Left forelimb (tissue), 1 donor: ENCODE data around the gene CATSPERB.
"Not testable (repeated sequence)": the region's sequence is repeated elsewhere in the genome, so short reads cannot be mapped to it uniquely, and the experiment has no call there.

Experiments
- DNase-seq: peaks from one replicate; pipeline ENCODE4 v3.0.0-alpha.2; 2018; ENCODE audit warnings: low spot score

Gene CATSPERB

GRCh38 chr14:91667101-91667500 is 64.8 kb downstream of the CATSPERB start:
- DNase-seq = not testable (repeated sequence)

DNA sequence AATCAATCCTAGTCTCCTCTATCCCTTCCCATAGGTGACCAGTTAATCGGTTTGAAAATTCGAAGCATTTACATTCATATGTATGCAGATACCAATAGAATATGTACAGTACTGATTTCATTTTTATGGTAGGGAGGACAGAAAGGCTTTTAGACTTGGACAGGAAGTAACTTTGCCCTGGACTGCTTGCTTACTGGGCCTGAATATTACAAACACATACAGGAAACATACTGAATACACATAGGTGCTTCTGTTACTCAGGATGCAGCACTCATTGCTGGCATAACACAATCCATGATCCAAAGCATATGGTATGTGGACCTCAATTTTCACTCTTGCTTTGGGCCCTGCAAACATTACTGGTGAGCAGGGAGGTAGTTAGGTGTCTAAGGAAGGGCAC is 71.1 kb downstream of the CATSPERB start:
- no peak for DNase-seq

DNA sequence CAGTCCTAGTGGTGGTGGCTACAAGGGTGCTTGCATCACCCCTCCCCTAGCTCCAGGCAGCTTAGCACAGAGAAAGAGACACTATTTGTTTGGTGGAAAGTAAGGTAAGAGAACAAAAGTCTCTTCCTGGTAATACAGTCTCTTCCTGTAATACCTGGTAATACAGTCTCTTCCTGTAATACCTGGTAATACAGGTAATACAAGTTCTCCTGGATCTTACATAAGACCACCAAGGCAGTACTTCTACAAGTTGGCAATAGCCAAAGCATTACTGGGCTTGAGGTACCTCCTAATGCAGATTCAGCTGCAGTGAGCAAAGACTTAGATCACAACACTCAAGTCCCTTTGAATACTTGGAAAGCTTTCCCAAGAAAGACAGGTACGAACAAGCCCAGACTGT is 77.0 kb downstream of the CATSPERB start:
- DNase-seq = no peak

DNA sequence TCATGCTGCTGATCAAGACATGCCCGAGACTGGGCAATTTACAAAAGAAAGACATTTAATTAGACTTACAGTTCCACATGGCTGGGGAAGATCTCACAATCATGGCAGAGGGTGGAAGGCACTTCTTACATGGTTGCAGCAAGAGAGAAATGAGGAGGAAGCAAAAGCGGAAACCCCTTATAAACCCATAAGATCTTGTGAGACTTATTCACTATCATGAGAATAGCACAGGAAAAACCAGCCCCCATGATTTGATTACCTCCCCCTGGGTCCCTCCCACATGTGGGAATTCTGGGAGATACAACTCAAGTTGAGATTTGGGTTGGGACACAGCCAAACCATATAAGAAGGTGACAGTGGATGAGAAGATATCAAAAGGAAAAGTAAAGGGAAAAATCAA is 78.4 kb downstream of the CATSPERB start:
- no peak for DNase-seq

- DNase-seq = no peak
Observed at GRCh38 chr14:91649930-91650329, 82.0 kb downstream of the CATSPERB start.

DNA sequence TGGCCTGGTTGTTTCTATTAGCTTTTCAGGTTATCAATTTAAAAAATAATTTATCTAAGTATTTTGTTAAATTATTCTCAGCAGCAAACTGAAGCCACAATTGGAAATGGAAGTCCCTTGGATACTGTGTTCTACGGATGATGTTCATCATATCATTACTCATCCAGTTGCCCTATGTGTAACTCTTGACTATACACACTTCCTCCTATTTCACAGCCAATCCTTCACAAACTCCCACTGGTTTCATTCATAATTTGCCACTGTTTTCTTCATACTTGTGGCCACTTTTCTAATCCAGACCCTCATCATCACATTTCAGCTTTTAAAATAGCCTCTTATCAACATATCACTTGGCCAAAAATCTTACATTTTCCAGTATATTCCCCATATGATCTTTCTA is 84.0 kb downstream of the CATSPERB start:
- no peak for DNase-seq

GRCh38 chr14:91636604-91637003 is 95.3 kb downstream of the CATSPERB start:
- DNase-seq = no peak

- DNase-seq = no peak
Observed at GRCh38 chr14:91624757-91625156, 107.1 kb downstream of the CATSPERB start.

DNA sequence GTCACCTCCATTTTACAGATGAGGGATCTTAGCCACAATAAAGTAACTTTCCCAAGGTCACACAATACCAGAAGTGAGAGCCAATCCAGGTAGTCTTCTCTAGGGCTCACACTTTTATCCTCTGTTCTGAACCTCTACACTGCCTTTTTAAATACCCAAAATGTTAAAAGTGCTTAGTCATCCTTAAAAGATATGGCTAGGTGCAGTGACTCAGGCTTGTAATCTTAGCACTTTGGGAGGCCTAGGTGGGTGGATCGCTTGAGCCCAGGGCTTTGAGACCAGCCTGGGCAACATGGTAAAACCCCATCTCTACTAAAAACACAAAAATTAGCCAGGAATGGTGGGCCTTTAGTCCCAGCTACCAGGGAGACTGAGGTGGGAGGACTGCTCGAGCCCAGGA is 117.7 kb downstream of the CATSPERB start:
- DNase-seq = no peak

- DNase-seq = no peak
Observed at GRCh38 chr14:91613459-91614112, 118.3 kb downstream of the CATSPERB start.

GRCh38 chr14:91611528-91611927 is 120.4 kb downstream of the CATSPERB start:
- DNase-seq = no peak

GRCh38 chr14:91609161-91609560 is 122.7 kb downstream of the CATSPERB start:
- no peak for DNase-seq

GRCh38 chr14:91607322-91608047 is 124.4 kb downstream of the CATSPERB start:
- no peak for DNase-seq

GRCh38 chr14:91606851-91607250 is 125.0 kb downstream of the CATSPERB start:
- DNase-seq = no peak

DNA sequence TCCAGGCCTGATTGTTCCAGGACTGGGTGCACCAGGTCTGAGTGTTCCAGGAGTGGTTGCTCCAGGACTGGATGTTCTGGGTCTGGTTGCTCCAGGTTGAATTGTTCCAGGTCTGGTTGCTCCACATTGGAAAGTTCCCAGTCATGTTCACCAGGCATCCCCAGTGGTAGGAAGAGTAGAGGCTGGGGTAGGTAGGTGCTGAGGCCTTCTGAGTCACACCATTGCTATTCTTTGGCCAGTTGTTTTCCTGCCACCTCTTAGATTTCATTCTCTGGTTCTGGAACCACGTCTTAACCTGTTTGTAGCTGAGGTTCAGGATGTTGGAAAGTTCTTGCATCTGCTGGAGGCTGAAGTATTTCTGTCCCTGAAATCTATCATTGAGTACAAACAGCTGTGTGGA is 127.3 kb downstream of the CATSPERB start:
- DNase-seq = not testable (repeated sequence)

DNA sequence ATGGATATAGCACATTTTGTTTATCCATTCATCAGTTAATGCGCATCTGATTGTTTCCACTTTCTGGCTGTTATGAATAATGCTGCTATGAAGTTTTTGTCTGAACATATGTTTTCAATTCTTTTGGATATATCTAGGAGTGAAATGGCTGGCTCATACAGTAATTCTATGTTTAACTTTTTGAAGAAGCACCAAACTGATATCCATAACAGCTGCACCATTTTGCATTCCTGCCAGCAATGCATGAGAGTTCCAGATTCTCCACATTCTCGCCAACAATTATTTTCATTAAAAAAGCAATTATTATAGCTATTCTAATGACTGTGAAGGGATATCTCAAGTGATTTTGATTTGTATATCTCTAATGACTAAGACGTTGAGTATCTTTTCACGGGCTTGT is 131.9 kb downstream of the CATSPERB start:
- no peak for DNase-seq

DNA sequence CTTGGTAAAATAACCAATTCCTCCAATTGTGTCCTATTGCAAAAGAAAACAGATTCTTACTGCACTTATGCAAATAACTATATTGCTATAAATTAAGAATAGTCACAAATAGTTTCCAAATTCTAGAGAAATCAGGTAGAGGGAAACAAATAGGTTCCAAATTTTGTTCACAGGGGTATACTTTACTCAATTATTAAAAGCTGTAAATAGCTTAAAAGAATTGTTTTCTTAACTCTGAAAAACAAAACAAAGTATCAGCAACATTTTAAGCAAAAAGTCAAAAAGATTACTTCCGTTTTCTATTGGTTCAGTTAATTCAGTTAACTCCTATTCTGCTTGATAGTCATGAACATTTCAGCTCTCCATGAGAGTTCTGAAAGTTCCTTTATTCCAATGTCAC is 136.2 kb downstream of the CATSPERB start:
- no peak for DNase-seq

GRCh38 chr14:91593957-91594356 is 137.9 kb downstream of the CATSPERB start:
- DNase-seq = not testable (repeated sequence)

DNA sequence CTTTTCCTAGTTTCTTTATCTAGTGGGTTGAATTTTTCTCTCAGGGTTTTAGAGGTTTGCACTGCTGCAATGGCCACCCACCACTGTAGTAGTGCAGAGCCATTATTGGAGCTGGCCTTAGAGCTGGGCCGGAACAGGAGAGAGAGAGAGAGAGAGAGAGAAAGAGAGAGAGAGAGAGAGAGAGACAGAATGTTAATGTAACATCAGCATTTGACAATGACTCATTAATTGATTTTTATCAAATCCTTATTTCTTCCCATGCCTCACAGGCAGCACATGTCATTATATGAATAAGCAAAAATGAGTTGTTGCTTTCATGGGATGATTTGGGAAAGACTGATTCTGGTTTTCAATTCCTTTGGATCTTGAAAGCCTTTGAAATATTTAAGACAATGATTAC is 145.5 kb downstream of the CATSPERB start:
- DNase-seq = no peak

DNA sequence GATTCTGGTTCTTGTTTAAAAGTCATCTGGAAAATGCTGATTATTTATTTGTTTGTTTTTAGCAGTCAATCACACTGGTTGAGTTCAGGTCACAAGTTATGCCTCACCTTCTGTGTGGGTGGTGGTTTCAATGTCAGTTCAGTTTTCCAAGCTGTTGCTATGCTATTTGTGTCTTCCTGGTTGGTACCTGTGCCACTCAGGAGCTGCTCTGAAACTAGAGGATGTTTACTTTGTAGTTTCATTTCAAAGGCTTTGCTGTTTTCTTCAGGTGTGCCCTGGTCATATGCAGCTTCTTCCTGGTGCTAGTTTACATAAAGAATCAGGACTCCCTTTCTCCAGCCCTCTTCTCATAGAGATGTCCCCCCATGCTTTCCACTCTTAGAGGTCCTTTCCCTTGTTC is 146.0 kb downstream of the CATSPERB start:
- no peak for DNase-seq

- no peak for DNase-seq
Observed at GRCh38 chr14:91582761-91583160, 149.1 kb downstream of the CATSPERB start.

GRCh38 chr14:91580876-91581577 is 150.9 kb downstream of the CATSPERB start:
- DNase-seq = no peak

DNA sequence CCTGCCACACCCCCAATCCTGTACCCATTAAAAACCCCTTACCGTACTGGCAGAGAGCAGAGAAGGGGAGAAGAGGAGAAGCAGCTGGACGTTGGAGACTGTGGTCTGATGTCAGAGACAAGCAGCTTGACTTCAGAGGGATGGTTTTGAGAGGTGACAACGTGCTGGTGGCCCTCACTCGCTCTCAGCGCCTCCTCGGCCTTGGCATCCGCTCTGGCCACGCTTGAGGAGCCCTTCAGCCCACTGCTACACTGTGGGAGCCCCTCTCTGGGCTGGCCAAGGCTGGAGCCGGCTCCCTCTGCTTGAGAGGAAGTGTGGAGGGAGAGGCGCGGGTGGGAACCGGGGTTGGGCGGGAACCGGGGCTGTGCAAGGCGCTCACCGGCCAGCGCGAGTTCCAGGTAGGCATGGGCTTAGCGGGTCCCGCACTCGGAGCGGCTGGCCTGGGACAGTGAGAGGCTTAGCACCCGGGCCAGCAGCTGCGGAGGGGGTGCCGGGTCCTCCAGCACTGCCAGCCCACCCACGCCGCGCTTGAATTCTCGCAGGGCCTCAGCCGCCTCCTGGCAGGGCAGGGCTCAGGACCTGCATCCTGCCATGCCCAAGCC is 154.2 kb downstream of the CATSPERB start:
- no peak for DNase-seq
